HG03095 (cell line): ENCODE data around the gene GRIK5.
"Not testable (repeated sequence)": the region's sequence is repeated elsewhere in the genome, so short reads cannot be mapped to it uniquely, and the experiment has no call there.

ENCODE experiments used
- ATAC-seq: cut with Tn5 transposase; IDR thresholded peaks from one replicate; pipeline ENCODE4 v1.9.1; 2021; ENCODE audit warnings: moderate library complexity; ENCODE audit not compliant: unreplicated experiment

GRIK5 gene, protein sequence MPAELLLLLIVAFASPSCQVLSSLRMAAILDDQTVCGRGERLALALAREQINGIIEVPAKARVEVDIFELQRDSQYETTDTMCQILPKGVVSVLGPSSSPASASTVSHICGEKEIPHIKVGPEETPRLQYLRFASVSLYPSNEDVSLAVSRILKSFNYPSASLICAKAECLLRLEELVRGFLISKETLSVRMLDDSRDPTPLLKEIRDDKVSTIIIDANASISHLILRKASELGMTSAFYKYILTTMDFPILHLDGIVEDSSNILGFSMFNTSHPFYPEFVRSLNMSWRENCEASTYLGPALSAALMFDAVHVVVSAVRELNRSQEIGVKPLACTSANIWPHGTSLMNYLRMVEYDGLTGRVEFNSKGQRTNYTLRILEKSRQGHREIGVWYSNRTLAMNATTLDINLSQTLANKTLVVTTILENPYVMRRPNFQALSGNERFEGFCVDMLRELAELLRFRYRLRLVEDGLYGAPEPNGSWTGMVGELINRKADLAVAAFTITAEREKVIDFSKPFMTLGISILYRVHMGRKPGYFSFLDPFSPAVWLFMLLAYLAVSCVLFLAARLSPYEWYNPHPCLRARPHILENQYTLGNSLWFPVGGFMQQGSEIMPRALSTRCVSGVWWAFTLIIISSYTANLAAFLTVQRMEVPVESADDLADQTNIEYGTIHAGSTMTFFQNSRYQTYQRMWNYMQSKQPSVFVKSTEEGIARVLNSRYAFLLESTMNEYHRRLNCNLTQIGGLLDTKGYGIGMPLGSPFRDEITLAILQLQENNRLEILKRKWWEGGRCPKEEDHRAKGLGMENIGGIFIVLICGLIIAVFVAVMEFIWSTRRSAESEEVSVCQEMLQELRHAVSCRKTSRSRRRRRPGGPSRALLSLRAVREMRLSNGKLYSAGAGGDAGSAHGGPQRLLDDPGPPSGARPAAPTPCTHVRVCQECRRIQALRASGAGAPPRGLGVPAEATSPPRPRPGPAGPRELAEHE

DNA sequence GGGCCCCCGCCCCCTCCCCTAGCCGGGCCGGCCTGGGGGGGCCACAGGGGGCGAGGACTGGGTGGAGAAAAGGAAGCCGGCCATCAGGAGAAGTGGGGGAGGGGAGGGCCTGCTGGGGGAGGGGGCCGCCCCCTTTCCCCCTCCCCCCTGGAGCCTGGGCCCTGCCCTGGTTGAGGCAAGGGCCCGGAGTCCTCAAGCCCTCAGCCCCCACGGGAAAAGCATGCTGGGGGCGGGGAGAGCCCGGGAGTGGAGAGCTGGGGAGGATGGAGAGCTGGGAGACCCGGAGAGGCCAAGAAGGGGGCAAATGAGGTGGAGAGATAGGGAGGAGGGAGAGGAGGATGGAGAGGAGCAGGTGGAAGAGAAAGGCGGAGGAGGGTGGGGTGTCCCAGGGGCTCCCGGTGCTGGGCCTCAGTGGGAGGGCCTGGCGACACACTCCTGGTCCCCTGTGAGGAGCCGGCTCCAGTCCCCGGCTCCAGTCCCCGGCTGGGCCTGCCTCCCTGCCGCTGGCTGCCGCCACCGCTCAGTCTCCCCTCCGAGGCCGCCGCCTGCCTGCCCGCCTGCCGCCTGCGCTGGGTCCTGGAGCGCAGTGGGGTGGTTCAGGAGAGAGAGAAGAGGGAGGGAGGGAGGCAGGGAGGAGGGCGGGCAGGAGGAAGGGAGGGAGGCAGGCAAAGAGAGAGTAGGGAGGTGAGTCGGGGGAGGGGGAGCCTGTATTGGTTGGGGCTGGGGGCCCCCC, at the start of gene GRIK5:
GRIK5 (minus strand) TSS at position 588 of the 733 bp plus-strand sequence. CDS start 4,436 bp downstream, outside the sequence.
- no peak for ATAC-seq

DNA sequence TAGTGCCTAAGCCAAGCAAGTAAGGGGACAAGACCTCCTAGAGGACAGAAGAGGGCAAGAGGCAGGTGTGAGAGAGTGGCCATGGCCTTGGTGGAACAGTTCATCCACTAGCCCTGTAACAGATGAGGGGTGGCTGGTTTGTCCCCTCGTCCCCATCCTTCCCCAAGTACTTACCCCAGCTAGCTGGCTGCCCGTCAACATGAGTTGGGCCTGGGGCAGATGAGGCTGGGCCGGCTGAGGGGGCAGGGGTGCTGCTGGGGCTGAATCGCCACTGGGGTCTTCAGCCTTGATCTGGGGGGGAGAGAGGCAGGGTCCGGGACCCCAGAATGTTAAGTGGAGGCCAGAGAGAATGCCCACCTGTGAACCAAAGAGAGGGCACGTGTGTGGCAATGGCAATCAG, 47.1 kb upstream of the GRIK5 start:
- ATAC-seq = no peak

DNA sequence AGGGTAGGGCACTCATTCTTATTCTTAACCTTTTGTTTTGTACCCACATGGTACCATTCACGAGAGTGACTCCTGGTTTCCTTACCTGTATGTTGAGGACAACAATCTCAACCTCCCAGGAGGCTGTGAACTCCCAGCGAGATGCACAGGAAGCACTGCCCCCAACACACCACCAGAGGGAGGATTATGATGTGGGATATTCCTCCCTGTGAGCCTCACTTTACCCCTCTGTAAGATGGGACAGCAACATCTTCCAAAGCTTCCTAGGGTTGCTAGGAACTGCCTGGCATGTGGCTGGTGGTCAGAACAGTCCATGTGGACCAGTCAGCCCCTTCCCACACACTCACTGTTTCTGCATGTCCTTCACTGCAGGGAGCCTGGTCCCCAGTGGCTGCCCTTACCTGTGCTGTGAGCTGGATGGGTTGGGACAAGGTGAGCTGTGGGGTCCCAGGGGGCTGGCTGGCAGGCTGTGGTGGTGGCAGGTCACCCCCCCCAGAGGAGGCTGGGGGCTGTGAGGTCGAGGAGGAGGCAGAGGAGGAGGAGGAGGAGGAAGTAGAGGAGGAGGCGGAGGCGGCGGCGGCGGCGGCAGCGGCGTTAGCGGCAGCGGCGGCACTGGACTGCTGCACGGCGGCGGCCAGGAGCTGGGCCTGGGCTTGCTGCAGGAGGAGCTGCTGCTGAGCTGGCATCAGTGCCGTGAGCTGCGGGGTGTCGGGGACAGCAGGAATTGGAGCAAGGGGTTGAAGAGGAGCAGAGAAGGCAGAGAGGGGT, 46.5 kb upstream of the GRIK5 start:
- ATAC-seq = no peak

DNA sequence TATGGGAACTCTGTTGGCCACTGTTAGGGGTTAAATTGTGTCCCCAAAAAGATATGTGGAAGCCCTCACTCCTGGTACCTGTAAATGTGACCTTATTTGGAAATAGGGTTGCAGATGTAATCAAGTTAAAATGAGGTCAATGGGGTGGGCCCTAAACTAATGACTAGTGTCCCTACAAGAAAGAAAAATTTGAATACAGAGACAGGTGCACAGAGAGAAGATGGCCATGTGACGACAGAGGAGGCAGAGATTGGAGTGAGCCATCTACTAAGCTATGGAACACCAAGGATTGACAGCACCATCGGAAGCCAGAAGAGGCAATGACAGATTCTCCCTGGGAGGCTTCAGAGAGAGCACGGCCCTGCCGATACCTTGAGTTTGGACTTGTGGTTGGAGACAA, 45.7 kb upstream of the GRIK5 start:
- ATAC-seq = no peak

DNA sequence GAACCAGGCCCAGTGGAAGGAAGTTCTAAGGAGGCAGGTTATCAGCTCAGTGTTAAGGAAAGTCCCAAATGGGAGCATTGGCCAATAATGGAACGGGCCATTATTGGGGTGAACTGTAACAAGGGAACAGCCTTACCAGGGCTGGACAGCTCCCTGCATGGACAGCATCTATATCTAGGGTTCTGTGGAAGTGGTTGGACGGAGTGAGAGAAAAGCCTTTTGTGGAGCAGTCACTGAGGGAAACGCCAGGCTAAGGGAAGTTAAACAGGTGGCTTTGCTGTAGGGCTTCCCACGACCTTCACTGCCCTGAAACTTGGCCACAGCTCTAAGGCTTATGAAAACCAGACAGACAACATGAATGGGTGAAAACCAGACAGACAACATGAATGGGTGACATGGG, 45.2 kb upstream of the GRIK5 start:
- ATAC-seq = no peak

DNA sequence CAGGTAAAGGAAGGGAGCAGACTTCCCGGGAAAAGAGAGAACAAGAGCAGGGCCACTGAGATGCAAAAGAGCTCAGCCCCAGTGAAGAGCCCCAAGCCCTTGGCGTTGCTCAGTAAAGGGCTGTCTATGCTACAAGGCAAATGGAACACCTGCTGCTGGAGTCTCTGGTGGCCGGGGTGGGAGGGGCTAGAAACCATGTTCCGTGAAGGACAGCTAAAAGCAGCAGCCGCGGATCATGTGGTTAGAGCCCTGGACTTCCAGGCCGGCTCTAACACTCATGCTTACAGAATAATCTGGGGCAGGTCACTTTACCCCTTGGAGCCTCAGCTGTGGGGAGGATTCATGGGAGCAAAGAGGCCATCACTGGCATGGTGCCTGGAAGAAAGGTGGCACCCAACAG, 44.4 kb upstream of the GRIK5 start:
- ATAC-seq = no peak

DNA sequence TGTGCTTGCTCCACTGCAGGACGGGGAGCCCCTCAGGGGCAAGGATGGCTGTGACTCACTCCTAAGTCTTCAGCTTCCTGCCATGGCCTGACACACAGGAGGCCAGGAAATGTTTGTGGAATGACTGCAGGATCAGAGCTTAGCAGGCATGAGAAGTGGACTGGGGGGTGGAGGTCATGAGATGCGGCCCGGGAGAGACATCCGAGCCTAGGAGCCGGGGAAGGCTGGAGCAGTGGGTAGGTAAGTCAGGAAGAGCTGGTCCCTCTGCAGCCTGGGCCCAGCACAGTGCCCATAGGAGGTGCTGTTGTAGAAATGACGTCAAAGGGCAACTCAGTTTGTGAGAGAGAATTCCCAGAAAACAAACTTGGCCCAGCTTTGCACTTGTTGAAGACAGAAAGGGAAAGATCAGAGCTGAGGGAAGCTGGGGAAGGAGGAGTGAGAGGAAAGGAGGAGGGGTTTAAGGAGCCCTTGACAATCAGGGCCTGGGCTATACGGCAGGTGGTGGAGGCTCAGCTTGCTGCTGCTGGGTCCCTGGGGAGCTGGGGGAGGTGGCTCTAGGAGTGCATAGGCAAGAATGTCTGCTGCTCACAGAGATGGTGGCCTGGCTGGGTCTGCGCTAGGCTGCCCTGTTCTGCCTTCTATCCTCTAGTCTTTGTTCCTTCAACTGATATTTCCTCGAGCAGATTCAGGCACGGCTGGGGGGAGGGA, 43.8 kb upstream of the GRIK5 start:
- ATAC-seq = no peak

DNA sequence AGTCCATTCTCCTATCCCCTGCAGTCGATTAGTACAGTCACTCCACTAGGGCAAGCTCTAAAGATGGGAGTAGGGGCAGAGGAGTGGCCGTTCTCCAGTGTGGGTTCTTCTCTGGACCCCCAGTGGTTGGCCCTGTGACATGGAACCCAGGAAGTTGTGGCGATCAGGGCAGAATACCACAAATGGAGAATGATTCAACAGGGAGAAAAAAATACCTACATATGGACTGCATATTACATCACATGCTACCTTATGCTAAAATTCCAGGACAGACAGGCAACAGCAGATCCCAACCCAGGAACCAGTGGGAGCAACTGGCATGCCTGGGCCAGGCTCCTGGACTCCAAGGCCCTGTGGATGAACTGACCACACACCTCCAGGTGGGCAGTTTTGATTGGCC, 41.8 kb upstream of the GRIK5 start:
- no peak for ATAC-seq

DNA sequence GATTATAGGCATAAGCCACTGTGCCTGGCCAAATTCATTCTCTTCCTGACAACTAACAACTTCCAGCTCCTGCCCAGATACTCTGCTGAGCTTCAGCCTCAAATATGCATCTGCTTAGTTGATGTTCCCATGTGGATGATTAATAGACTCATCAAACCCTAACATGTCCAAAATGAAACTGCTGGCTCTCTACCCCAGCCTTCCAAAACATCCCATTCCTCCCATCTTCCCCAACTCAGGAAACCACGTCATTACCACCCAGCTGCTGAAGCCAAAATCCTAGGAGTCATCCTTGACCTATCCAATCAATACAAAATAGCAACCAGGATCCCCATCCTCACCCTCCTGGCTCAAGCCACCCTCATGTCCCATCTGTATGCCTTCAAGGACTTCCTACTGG, 41.4 kb upstream of the GRIK5 start:
- no peak for ATAC-seq

DNA sequence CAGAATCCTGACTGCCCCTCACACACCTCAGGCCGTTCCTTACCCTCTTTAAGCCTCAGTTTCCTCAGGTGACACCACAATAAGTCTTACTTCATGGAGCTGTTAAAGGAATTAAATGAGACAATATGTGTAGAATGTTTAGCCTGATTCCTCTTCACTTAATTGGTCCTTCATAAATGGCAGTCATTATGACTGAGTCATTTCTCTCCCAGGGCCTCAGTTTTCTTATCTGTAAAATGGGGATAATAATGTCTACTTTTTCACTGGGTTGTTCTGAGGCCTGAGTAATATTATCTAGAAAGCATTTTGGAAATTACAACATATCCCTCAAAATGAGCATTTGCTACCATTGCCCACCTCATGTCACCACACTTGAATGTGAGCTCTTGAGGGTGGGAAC, 40.7 kb upstream of the GRIK5 start:
- ATAC-seq = no peak

DNA sequence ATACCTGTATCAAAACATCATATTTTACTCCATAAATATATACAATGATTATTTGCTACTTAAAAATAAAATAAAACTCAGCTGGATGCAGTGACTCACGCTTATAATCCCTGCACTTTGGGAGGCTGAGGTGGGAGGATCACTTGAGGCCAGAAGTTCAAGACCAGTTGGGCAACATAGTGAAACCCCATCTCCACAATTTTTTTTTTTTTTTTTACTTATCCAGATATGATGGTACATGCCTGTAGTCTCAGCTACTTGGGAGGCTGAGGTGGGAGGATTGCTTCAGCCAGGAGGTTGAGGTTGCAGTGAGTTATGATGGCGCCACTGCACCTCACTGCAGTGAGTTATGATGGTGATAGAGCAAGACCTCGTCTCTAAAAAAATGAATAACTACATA, 39.9 kb upstream of the GRIK5 start:
- ATAC-seq = no peak

DNA sequence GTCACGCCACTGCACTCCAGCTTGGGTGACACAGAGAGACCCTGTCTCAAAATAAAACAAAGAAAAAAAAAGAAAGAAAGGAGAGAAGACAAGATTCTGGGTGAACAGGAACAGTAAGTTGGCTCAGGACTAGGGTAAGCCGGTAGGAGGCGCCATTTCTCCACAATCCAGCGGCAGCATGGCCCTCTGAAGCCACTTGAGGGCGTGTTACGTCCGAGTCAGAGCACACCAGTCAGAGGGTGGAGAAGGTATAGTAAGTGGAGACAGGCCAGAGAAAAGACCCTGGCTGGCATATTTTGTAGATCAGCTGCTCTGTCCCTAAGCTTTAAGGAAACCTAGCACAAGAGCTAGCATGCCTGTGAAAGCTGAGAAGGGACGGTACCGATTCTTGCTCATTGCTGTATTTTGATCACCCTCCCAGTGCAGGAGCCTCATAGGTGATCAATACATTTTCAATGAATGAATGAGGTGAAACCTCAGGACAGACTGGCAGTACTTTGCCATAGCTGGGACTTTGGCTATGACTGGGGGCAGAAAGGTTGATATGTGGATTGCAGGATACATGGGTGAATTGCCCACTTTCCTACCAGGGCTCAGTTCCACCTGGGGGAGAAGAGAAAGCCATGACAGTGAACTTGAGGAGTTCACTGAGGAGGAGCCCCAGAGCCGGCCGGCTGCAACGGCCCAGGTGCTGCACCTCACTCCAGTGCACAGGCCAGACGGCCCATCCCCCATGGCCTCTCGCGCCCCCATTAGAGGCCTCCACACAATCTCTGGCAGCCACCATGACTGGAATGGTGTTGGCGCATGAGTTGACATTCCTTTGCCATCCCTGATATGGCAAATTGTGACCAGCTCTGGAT, 38.8 kb upstream of the GRIK5 start:
- peak; percentile 61 for ATAC-seq

DNA sequence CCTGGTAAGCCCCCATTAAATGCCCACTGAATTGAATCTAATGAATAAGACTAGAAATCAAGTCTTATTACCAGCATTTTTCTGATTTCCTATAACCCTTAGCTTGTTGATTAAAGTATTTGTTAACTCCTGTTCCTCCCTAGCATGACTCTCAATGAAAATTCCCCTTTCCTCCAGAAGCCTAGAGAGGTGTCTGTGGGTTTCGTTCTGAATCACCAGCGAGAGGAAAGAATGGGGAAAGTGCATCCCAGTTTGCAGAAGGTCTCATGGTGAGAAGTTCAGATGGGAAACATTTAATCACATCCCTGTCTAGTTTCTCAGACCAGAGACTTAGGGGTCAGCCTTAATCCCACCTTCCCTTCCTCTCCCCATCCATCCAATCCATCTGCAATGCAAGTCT, 35.4 kb upstream of the GRIK5 start:
- ATAC-seq = no peak

DNA sequence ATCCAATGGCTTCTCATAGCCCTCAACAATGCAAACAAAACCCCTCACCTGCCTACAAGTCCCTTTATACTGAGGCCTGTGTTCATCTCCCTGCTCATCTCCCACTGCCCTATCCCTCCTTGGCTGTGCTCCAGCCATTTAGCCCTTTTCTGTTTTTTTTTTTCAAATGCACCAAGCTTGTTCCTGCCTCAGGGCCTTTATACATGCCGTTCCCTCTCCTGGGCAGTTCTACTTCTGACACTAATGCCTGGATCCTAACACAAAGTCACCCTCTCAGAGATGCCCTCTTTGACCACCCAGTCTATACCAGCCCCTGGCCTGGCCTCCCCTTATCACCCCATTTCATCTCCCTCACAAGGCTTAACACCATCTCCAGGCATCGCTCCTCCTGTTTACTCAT, 32.9 kb upstream of the GRIK5 start:
- ATAC-seq = no peak

DNA sequence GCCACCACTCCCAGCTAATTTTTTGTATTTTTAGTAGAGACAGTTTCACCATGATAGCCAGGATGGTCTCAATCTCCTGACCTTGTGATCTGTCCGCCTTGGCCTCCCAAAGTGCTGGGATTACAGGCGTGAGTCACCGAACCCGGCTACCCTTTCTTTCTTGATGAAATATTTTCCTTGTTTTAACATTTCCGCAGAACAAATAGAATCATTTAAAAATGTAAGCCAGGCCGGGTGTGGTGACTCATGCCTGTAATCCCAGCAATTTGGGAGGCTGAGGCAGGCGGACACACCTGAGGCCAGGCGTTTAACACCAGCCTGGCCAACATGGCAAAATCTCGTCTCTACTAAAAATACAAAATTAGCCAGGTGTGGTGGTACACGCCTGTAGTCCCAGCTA, 30.2 kb upstream of the GRIK5 start:
- not testable (repeated sequence) for ATAC-seq

DNA sequence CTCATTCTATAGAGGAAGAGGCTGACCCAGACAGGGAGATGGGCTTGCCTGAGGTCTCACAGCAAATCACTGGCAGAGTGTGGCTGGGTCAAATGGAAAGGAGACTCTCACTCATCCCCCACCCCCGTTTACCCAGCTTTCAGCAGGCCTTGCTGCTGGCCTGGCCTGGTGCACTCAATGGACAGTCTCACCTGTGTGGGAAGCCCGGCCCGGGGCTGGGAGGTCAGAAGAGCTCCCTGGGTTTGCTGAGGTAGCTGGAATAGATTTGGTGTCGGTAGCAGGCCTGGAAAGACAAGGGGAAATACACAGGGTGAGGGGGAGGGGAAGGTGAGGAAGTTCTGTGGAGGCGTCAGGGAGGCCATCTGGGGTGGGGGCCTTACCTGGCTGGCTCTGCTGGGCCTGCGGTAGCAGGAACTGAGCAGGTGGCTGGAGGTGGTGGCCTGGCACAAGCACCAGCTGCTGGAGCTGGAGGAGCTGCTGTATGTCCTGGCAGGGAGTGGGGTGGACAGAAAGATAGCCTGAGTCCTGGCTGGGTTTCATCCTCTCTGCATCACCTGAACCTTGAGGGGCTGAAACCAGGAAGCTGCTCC, 29.4 kb upstream of the GRIK5 start:
- no peak for ATAC-seq

DNA sequence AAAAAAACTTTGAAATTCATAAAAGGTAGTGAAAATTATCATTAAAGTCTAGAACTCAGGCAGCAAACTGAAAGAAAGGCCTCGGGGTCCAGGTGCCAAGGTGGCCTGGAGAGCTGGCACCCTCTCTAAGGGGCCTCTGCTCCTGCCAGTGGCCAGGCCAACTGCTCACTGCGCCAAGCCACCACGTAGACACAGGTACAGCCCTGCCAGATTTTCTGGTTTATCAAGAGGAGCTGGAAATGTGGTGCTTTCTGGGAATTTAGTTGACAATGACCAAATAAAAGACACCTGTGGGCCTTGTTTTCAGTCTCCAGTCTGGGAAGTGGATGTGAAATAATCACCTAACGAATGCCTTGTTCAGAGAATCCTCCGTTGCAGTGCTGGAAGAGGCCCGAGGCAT, 28.8 kb upstream of the GRIK5 start:
- ATAC-seq = no peak

DNA sequence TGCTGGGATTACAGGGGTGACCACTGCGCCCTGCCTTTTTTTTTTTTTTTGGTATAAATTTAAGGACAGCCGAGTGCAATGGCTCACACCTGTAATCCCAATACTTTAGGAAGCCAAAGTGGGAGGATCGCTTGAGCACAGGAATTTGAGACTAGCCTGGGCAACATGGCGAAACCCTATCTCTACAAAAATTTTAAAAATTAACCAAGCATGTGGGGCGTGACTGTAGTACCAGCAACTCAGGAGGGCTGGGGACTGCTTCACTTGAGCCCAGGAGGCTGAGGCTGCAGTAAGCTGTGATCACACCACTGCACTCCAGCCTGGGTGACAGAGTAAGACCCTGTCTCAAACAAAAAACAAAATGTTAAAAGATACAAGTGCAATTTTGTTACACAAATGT, 27.5 kb upstream of the GRIK5 start:
- no peak for ATAC-seq
